Coronary artery (tissue), 2 donors: ENCODE measurements around the gene WBP4.
"Not testable (repeated sequence)": the region's sequence is repeated elsewhere in the genome, so short reads cannot be mapped to it uniquely, and the experiment has no call there.

Experiments used
- DNase-seq: peaks from one replicate; pipeline ENCODE4 v3.0.0-alpha.2; 2017; ENCODE audit warnings: low spot score
- H3K27ac ChIP-seq, 2 donors: fragments of 200-600 bp; sonication (generic); one replicate each; pipeline ENCODE4 v1.5.1; 2016 to 2019
- H3K4me3 ChIP-seq: fragments of 200-600 bp; sonication (generic); 2 replicates; pipeline ENCODE4 v1.5.1; 2016; ENCODE audit warnings: mild to moderate bottlenecking, moderate library complexity
- TF ChIP-seq, protein P1 (sequence below): fragments of 200-600 bp; sonication (generic); IDR thresholded peaks from one replicate; pipeline ENCODE4 v1.5.1; 2019; ENCODE audit warnings: antibody characterized with exemption

Gene WBP4

DNA sequence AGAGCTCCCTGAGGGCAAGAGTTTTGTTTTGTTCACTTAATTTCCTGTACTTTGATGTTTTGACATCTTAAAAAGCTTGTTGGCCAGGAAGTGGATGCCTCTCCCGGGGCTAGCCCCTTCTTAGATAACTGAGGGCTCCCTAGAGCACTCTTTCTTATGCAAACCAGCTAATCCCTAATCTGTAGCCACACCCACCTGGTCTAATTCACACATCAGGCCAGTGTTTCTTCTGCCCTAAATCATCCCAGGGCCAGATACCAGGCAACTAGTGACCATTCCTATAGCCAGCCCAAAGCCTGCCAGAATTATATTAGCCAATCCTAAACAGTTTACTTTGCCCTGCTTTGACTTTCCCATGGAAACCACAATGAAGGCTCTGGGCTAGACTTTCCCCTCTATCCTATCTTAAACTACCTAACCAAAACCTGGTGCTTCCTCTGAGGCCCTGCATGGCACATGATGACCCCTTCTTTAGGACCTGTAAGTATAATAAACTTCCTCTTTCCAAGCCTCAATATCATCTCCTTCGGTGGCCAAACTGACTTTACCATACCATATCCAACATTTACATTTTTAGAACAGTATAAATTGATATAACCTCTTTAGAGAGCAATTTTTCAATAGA, 24.8 kb downstream of the WBP4 start:
- TF ChIP-seq, protein P1, sequence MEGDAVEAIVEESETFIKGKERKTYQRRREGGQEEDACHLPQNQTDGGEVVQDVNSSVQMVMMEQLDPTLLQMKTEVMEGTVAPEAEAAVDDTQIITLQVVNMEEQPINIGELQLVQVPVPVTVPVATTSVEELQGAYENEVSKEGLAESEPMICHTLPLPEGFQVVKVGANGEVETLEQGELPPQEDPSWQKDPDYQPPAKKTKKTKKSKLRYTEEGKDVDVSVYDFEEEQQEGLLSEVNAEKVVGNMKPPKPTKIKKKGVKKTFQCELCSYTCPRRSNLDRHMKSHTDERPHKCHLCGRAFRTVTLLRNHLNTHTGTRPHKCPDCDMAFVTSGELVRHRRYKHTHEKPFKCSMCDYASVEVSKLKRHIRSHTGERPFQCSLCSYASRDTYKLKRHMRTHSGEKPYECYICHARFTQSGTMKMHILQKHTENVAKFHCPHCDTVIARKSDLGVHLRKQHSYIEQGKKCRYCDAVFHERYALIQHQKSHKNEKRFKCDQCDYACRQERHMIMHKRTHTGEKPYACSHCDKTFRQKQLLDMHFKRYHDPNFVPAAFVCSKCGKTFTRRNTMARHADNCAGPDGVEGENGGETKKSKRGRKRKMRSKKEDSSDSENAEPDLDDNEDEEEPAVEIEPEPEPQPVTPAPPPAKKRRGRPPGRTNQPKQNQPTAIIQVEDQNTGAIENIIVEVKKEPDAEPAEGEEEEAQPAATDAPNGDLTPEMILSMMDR: no peak
- DNase-seq: no peak
- H3K27ac ChIP-seq: no peak overlapping the region
- no peak overlapping the region for H3K4me3 ChIP-seq

- not testable (repeated sequence) for DNase-seq, H3K27ac ChIP-seq, H3K4me3 ChIP-seq
Measured at GRCh38 chr13:41095681-41096080, 34.4 kb downstream of the WBP4 start.

DNA sequence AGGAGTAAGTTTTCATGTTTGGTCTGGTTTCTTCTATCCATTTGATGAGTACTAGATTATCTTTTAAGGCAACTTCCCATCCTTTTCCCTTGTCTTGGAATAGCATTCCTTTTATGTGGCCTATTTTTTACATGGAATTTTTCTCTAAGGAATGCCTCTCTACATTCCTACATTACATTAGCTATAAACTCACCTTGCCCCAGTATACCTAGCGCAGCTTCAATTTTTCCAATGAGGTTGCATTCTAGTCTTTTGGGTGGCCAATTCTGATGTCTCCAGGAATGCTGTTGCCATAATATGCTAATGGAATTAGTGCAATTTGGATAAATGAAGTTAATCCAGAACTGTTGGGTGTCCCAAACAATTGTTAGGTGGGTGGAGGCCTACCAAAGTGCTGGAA, 37.5 kb downstream of the WBP4 start:
- Histone ChIP-seq H3K4me3 (no peak overlapping the region), H3K27ac (no peak overlapping the region)
- no peak for DNase-seq
- TF ChIP-seq, protein P1: no peak

- DNase-seq: no peak
- Histone ChIP-seq H3K27ac (no peak overlapping the region), H3K4me3 (no peak overlapping the region)
- TF ChIP-seq, protein P1: no peak
Measured at GRCh38 chr13:41099986-41100385, 38.7 kb downstream of the WBP4 start.

DNA sequence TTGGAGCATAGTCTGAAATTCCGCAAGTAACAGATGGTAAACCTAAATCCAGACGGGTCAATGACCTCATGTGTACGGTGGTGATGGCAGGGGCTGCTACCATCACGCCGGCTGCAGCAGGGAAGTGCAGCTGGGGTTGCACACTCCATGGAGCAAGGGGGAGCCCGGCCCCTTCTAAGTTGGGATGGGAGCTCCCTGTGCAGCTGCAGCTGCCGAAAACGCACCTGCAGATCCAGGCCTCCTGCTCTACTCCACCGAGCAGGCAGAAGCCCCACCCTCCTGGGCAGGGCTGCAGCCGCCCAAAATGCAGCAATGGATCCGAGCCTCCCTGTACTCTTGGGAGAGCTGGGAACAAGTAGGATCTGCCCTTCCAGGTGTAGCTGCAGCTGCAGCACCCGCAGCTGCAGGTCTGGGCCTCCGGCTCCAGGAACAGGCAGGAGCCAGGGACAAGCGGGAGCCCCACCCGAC, 45.8 kb downstream of the WBP4 start:
- no peak for DNase-seq
- no peak overlapping the region for H3K27ac ChIP-seq
- TF ChIP-seq, protein P1: no peak
- no peak overlapping the region for H3K4me3 ChIP-seq

GRCh38 chr13:41107584-41108014, 46.3 kb downstream of the WBP4 start:
- H3K27ac ChIP-seq: no peak overlapping the region
- H3K4me3 ChIP-seq: no peak overlapping the region
- no peak for DNase-seq
- TF ChIP-seq, protein P1: no peak

GRCh38 chr13:41111454-41111853, 50.1 kb downstream of the WBP4 start:
- Histone ChIP-seq H3K4me3 (no peak overlapping the region), H3K27ac (no peak overlapping the region)
- TF ChIP-seq, protein P1: no peak
- DNase-seq: no peak
